GM10266 (cell line): ENCODE measurements around the gene ZBP1.

Source experiments
- DNase-seq: peaks from one replicate; pipeline ENCODE4 v3.0.0; 2012; ENCODE audit errors: extremely low spot score
- TF ChIP-seq, protein P1 (sequence below): IDR thresholded peaks from 2 replicates; pipeline ENCODE4 v1.5.1; 2012; ENCODE audit warnings: mild to moderate bottlenecking, low read depth; ENCODE audit not compliant: control insufficient read depth, insufficient read depth; ENCODE audit errors: missing control alignments

Gene ZBP1

DNA sequence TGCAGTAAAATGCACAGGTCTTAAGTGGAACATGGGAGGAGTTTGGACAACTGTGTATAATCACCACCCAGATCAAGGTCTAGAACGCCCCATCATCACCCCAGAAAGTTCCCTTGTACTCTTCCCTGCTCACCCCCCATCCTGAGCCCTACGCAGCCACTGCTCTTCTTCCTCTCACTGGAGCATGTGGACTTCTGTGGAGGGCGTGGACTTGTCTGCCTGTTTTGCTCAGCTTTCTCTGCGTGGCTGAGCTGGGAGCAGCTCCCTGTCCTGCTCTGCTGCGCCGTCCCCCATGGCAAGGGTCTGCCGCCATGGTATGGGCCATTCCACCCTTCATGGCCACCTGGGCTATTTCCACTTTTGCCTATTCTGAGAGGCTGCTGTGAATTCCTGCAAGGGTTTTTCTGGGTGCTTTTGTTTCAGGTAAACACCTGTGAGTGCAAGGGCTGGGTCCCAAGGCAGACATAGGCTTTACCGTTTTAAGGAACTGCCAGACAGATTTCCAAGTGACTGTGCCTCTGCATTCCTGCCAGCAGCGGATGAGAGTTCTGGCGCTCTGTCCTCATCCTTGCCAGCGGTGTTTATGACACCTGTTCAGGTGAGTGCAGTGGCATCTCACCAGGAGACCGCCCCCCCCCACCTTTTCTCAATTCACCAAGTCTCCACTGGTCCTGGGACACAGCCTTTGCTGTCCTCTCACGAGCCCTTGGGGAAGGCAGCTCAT lies 39.6 kb downstream of the ZBP1 start:
- TF ChIP-seq, protein P1, sequence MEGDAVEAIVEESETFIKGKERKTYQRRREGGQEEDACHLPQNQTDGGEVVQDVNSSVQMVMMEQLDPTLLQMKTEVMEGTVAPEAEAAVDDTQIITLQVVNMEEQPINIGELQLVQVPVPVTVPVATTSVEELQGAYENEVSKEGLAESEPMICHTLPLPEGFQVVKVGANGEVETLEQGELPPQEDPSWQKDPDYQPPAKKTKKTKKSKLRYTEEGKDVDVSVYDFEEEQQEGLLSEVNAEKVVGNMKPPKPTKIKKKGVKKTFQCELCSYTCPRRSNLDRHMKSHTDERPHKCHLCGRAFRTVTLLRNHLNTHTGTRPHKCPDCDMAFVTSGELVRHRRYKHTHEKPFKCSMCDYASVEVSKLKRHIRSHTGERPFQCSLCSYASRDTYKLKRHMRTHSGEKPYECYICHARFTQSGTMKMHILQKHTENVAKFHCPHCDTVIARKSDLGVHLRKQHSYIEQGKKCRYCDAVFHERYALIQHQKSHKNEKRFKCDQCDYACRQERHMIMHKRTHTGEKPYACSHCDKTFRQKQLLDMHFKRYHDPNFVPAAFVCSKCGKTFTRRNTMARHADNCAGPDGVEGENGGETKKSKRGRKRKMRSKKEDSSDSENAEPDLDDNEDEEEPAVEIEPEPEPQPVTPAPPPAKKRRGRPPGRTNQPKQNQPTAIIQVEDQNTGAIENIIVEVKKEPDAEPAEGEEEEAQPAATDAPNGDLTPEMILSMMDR, result no peak
- DNase-seq, result no peak

DNA sequence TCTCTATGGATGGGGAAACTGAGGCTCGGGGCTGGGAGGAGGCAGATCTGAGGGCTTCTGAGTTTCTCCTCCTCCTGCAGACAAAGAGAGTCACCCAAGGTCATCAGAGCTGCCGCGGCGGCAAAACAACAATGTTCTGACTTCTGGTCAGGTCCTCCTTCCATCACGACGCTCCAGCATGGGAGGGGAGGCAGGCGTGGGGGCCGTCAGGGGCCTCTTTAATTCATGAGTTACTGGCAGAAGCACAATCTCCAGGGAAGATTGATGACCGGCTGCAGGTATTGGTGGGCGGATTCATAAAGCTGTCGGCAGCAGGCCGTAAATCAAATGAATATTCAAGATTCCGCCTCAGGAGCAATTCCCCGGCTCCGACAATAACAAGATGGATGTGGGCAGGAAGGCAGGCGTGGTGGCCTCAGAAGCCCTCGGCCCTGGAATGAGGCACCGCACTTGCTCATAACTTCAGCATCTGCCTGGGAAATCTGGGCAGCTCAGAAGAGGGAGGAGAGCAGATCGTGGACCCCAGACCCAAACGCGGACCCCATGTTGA lies 40.3 kb downstream of the ZBP1 start:
- TF ChIP-seq, protein P1, result no peak
- DNase-seq, result no peak

DNA sequence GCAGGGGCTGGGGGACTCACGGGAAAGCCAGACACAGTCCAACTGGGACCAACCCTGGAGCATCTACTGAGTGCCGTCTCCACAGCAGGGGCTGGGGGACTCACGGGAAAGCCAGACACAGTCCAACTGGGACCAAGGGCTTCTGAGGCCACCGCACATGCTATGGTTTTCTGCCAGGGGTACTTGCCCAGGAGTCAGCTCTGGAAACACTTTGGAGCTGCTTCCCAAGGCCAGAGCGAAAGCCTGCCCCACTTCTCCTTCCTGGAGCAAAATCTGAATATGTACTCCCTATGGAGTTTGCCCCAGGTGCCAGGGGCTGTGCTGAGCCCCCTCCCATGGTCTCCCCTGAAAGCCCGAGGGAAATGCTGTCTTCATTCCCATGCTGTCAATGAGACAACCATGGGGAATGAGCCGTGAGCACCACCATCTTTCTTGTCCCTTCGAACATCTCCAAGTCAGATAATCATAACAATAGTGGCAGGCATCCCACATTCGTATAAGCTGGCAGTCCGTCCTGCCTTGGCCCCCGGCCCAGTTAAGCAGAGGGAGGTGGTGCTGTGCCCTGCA lies 40.8 kb downstream of the ZBP1 start:
- DNase-seq, result no peak
- TF ChIP-seq, protein P1, result no peak

DNA sequence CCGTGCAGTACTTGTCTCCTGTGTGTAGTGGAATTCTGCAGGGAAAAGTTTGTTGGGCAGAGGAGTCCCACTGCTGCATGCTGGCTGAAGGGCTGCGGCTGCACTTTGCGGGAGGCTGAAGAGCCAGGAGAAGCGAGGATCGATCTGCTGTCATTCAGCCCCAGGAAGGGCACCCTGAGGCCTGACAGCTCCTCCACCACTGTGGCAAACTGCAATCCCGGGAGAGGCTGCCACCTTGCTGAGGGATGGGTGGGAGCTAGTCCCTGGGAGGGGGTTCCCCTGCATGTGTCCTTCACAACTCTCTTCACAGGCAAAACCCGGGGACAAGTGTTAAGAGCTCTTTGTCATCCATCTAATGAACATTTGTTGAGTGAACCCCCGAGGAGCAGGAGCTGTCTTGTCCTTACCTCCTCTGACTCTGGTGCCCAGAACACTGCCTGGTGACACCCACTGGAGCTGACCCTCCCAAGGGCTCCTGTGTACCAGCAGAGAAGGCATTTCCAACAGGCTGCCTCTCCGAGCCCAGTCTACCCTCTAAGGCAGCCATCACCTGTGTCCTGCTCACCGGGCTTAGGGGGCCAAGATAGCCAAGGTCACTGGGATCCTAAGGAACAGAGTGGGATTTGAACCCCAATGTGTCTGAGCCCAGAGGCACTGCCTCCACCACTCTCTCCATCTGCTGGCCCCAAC lies 41.6 kb downstream of the ZBP1 start:
- no peak for DNase-seq
- TF ChIP-seq, protein P1, result no peak

DNA sequence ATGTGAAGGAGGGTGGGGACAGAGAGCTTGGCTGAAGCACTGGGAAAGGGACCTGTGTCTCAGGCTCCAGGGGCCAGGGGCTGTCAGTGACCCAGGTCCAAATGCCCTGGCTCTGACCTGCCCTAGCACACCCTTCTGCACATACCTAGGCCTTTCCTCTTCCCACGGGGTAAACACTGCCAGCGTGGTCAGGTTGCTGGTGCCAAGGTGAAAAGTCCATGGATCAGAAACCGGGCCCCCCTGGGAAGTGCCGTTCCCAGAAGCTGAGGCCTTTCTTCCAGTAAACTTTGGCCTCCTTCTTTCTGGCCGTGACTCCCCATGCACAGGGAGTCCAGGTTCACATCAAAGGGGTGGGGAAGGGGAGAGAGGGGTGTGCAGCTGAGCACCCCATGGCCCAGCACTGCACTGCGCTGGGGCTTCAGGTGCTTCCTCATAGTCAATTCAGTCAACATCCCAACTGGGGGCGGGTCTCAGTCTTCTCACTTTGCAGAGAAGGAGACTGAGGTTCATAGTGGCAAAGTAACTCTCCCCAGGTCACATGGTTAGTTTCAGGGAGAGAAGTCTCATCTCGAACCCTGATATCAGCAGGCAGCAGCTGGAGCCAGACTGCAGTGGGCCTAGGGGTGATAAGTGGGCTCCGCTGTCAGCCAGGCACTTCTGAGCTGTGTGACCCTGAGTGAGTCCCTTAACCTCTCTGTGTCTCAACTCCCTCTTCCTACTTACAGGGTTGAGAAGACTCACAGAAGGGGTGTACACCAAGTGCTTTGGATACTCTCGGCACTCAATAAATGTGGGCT lies 42.3 kb downstream of the ZBP1 start:
- no peak for DNase-seq
- TF ChIP-seq, protein P1, result no peak

DNA sequence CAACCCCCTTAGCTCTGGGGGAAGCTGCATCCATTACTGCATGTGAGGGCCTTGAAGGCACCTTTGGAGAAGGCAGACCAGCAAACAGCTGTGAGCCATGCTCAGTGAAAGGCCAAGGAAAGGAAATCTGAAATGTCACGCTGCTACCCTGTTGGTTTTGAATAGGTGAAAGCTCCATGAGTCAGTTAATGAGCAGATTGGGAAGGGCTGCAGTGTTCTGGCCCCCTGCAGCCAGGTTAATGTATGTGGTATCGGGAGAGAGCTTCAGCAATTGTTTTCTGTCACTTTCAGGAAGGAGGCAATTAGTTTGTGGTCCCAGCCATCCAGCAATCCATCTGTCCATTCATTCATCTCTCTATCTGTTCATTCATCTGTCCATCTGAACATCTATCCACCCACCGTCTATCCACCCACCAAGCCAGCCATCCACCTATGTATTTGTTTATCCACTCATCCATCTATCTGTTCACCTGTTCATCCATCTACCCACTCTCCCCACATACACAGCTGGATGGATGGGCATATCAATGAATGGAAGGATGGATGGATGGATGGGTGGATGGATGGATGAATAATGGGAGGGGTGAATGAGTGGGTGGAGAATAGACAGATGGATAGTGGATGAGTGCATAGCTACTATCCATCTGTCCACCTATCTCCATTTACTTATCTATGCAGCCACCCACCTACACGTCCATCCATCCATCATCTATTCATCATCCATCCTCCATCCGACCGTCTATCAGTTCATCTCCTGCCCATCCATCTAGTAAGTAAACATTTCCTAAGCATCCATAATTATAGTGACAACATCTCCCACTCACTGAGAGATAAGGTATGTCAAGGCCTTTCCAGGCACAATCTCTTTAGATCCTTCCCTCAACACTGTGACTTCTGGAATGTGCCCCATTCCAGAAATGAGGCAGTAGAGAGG lies 43.3 kb downstream of the ZBP1 start:
- TF ChIP-seq, protein P1, result no peak
- DNase-seq, result no peak
